HG03442 (cell line): ENCODE results near the gene TARS3.
"Not testable (repeated sequence)": the region's sequence is repeated elsewhere in the genome, so short reads cannot be mapped to it uniquely, and the experiment has no call there.

Experiments used
- ATAC-seq: cut with Tn5 transposase; IDR thresholded peaks from one replicate; pipeline ENCODE4 v1.9.1; 2021; ENCODE audit warnings: mild to moderate bottlenecking, moderate library complexity; ENCODE audit not compliant: unreplicated experiment

The TARS3 gene

GRCh38 chr15:101723874-101724674 is at the start of gene TARS3:
Gene TARS3 (minus strand): TSS chr15:101724473. CDS start chr15:101724387, 86 bp downstream.
- ATAC-seq: peak; percentile 84

GRCh38 chr15:101773496-101774100 is 49.3 kb upstream of the TARS3 start:
- ATAC-seq: no peak

- ATAC-seq: no peak
Observed at GRCh38 chr15:101772921-101773320, 48.6 kb upstream of the TARS3 start.

GRCh38 chr15:101767083-101767640 is 42.9 kb upstream of the TARS3 start:
- not testable (repeated sequence) for ATAC-seq

GRCh38 chr15:101765772-101766456 is 41.6 kb upstream of the TARS3 start:
- ATAC-seq: no peak

- ATAC-seq: not testable (repeated sequence)
Observed at GRCh38 chr15:101765340-101765671, 41.0 kb upstream of the TARS3 start.

GRCh38 chr15:101764669-101765339 is 40.5 kb upstream of the TARS3 start:
- not testable (repeated sequence) for ATAC-seq

- peak; percentile 34 for ATAC-seq
Observed at GRCh38 chr15:101746716-101747082, 22.4 kb upstream of the TARS3 start.

- not testable (repeated sequence) for ATAC-seq
Observed at GRCh38 chr15:101734837-101735236, 10.6 kb upstream of the TARS3 start.

GRCh38 chr15:101733545-101733944 is 9.3 kb upstream of the TARS3 start:
- no peak for ATAC-seq

GRCh38 chr15:101732772-101733171 is 8.5 kb upstream of the TARS3 start:
- no peak for ATAC-seq

- no peak for ATAC-seq
Observed at GRCh38 chr15:101731746-101732145, 7.5 kb upstream of the TARS3 start.

- ATAC-seq: no peak
Observed at GRCh38 chr15:101727186-101727585, 2.9 kb upstream of the TARS3 start.

GRCh38 chr15:101725073-101725472 is 800 bp upstream of the TARS3 start:
- no peak for ATAC-seq

GRCh38 chr15:101724675-101725005 is 367 bp upstream of the TARS3 start:
- ATAC-seq: no peak

GRCh38 chr15:101723171-101723873 is 951 bp downstream of the TARS3 start:
- ATAC-seq: peak; percentile 51

GRCh38 chr15:101718896-101719295 is 5.4 kb downstream of the TARS3 start:
- ATAC-seq: no peak

- ATAC-seq: no peak
Observed at GRCh38 chr15:101712078-101712477, 12.2 kb downstream of the TARS3 start.

GRCh38 chr15:101710806-101711205 is 13.5 kb downstream of the TARS3 start:
- ATAC-seq: no peak

GRCh38 chr15:101709466-101709865 is 14.8 kb downstream of the TARS3 start:
- ATAC-seq: no peak

- no peak for ATAC-seq
Observed at GRCh38 chr15:101707983-101708382, 16.3 kb downstream of the TARS3 start.
